Small intestine (tissue), 7 donors: ENCODE data around the gene STK36. TPM values are rescaled to one million over a fixed set of nuclear protein-coding genes. Genes with fewer than 3 reads are reported as not detected.

Source experiments
- DNase-seq, 2 donors: peaks; one replicate each; pipeline versions ENCODE4 v3.0.0 to v3.0.0-alpha.2; 2013
- FAIRE-seq: peaks from 2 replicates; lab custom pipeline; 2012; peaks lifted over from hg19 to GRCh38; lab: Jason Lieb, UNC
- H3K27ac ChIP-seq, 3 donors: one replicate each; pipeline ENCODE4 v1.5.1; 2013; ENCODE audit warnings: low read length in 2 of 3, mild to moderate bottlenecking in 2 of 3, control low read depth in 1 of 3, inconsistent platforms in 1 of 3, low read depth in 1 of 3, moderate library complexity in 1 of 3
- H3K27me3 ChIP-seq, 3 donors: one replicate each; pipeline ENCODE4 v1.6.1; 2013; ENCODE audit warnings: low read length in 3 of 3, inconsistent platforms in 1 of 3; ENCODE audit not compliant: control insufficient read depth in 3 of 3, insufficient read depth in 3 of 3
- H3K36me3 ChIP-seq, 3 donors: one replicate each; pipeline ENCODE4 v1.6.1; 2013; ENCODE audit warnings: low read length in 3 of 3, inconsistent platforms in 1 of 3, low read depth in 1 of 3, mild to moderate bottlenecking in 1 of 3, moderate library complexity in 1 of 3; ENCODE audit not compliant: control insufficient read depth in 3 of 3, insufficient read depth in 2 of 3
- H3K4me1 ChIP-seq, 3 donors: one replicate each; pipeline ENCODE4 v1.6.1; 2013; ENCODE audit warnings: low read length in 2 of 3, inconsistent platforms in 1 of 3, low read depth in 1 of 3, mild to moderate bottlenecking in 1 of 3, moderate library complexity in 1 of 3; ENCODE audit not compliant: control insufficient read depth in 3 of 3, insufficient read depth in 2 of 3
- H3K4me3 ChIP-seq, 3 donors: one replicate each; pipeline ENCODE4 v1.5.1; 2013; ENCODE audit warnings: low read length in 3 of 3, control low read depth in 1 of 3, inconsistent platforms in 1 of 3, low read depth in 1 of 3, mild to moderate bottlenecking in 1 of 3, moderate library complexity in 1 of 3
- H3K9me3 ChIP-seq, 2 donors: one replicate each; pipeline ENCODE4 v1.6.1; 2013; ENCODE audit warnings: low read depth in 1 of 2, low read length in 1 of 2; ENCODE audit not compliant: control insufficient read depth in 2 of 2, insufficient read depth in 1 of 2
- WGBS, 3 donors: extraction: QIAGEN DNeasy Blood & Tissue Kit; methylation state at CpG; one replicate each; pipeline ENCODE4 v1.1.7; 2013; 5-methylcytosine and 5-hydroxymethylcytosine counted together
- polyA plus RNA-seq, 4 donors: library from polyadenylated mRNA; stranded (reverse) in 3 of 4; unstranded in 1 of 4; fragments of 200-250 nt in 3 of 4; fragments of 120-200 nt in 1 of 4; gene quantifications; one replicate each; pipeline versions ENCODE4 v1.2.1 to v1.2.3, GENCODE V29; 2013
- donor health status: healthy with polysubstance abuse.
- donor health status: control.
- donor health status: control.
- donor health status: Bipolar disorder and iron deficiency.
- donor health status: healthy.

STK36 gene
- polyA plus RNA-seq, 4 donors, result 9.7 to 38.9 (median 14.9) TPM

DNA sequence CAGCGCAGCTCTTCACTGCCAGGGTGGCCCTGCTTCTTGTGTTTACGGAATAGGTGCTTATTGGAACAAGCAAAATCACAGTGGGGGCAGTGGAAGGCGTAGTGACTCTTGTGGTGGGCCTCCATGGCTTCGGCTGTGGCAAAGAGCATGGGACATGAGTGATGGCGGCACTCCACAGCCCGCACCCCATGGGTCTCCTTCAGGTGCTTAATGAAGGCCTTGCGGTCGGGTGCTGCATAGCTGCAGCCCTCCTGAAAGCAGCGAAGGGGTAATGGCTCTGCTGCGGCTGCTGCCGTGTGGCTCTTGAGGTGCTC, 23.1 kb upstream of the STK36 start:
- Histone ChIP-seq H3K4me1 (peaks cover 0 to 20% (median 0%) of the 10 kb centered on the region in 3 donors), H3K27me3 (no peaks in the 10 kb centered on the region), H3K27ac (no peak overlapping the region), H3K36me3 (peaks cover 13 to 62% (median 33%) of the 10 kb centered on the region in 3 donors), H3K9me3 (no peaks in the 10 kb centered on the region), H3K4me3 (no peak overlapping the region)
- FAIRE-seq (no peak), DNase-seq (no peak)
- 90 to 93% (median 92%) methylated on average over 11 of the region's 11 CpGs for WGBS, 3 donors

- DNase-seq (no peak), FAIRE-seq (no peak)
- Histone ChIP-seq H3K9me3 (no peaks in the 10 kb centered on the region), H3K4me3 (no peak overlapping the region), H3K36me3 (peaks cover 6 to 40% (median 13%) of the 10 kb centered on the region in 3 donors), H3K27ac (no peak overlapping the region), H3K27me3 (no peaks in the 10 kb centered on the region), H3K4me1 (peaks cover 0 to 7% (median 3%) of the 10 kb centered on the region in 3 donors)
- WGBS, 3 donors, result 95 to 100% (median 97%) methylated on average over 2 of the region's 2 CpGs
Observed at GRCh38 chr2:218655751-218656150, 16.1 kb upstream of the STK36 start.

- Histone ChIP-seq H3K36me3 (peaks cover 10 to 53% (median 10%) of the 10 kb centered on the region in 3 donors), H3K27me3 (no peaks in the 10 kb centered on the region), H3K27ac (peak overlapping the region; percentile 28 to 77 (median 71)), H3K9me3 (no peaks in the 10 kb centered on the region), H3K4me3 (peak overlapping the region; percentile 73 to 77 (median 76)), H3K4me1 (peaks cover 0 to 7% (median 3%) of the 10 kb centered on the region in 3 donors)
- FAIRE-seq (no peak), DNase-seq (peak; percentile 65 to 76)
- WGBS, 3 donors, result 0 to 2% (median 1%) methylated on average over 26 to 27 of the region's 27 CpGs
Observed at GRCh38 chr2:218658671-218659257, 13.1 kb upstream of the STK36 start.

DNA sequence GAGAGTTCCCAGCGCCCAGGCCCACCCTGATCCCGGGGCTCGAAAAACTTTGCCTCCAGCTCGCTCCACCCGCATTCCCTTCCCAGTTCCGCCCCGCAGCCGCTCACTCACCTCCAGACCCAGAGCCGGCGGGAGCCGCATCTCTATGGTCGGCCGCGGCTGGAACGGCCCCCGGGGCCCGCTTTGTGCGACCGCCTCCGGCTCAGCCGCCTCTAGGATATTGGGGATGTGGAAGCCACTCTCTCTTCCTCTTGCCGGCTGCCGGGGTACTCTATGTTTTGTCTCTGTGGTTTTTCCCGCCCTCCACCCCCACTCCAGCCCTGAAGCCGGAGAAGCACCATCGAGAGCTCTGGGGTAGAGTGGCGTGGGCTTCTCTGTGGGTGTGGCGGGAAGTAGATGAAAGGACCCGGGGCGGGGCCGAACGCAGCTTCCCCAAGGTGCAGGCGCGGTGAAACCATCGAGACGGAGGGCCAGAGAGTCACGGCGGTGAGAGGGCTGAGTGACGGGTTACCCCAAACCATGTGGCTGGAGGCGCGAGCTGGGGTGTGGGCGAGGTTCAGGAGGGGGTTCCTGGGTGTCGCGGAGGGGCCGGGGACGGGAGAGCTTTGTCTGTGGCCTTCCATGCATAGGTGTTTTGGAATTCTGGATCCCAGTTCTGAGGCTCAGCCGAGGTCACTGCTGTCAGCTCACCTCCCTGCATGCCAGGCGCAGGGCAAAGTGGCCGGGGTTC, 12.5 kb upstream of the STK36 start, which contains the start of the genes BCS1L and ZNF142:
TSS of gene BCS1L (plus strand) at position 426 of the 730 bp plus-strand sequence. CDS start 1,305 bp downstream, outside the sequence.
TSS of gene ZNF142 (minus strand) at position 366 of the 730 bp plus-strand sequence. CDS start 3,194 bp downstream, outside the sequence.
- DNase-seq (peak; percentile 95 to 96), FAIRE-seq (no peak)
- H3K9me3 ChIP-seq, result no peaks in the 10 kb centered on the region
- peaks cover 0 to 7% (median 3%) of the 10 kb centered on the region in 3 donors for H3K4me1 ChIP-seq
- H3K27ac ChIP-seq, result peak within 1 kb of the TSS; percentile 28 to 77 (median 71)
- peaks cover 10 to 56% (median 12%) of the 10 kb centered on the region in 3 donors for H3K36me3 ChIP-seq
- H3K4me3 ChIP-seq, result peak within 1 kb of the TSS; percentile 73 to 77 (median 76)
- 0% methylated on average over 45 to 49 of the region's 49 CpGs for WGBS, 3 donors
- no peaks in the 10 kb centered on the region for H3K27me3 ChIP-seq

DNA sequence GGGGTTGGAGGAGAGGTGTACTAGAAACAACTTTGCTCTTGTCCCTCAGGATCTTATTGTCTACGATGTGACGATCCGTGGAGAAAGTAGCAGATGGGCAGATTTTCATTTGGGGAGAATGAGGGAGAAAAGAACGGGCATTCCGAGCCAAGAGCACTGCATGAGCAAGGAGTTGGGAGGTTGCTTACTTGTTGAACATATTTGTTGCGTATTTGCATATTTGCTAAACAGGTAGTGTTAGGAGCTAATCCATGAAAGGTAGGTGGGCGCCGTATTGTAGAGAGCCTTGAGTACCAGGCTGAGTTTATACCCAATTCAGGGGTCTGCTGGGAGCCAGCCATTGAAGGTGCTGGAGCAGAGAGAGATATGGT, 11.9 kb upstream of the STK36 start:
- Histone ChIP-seq H3K36me3 (peaks cover 7 to 57% (median 17%) of the 10 kb centered on the region in 3 donors), H3K4me3 (peak overlapping the region in 2 of 3 donors; percentile 73 to 77), H3K27ac (peak overlapping the region in 2 of 3 donors; percentile 5 to 29), H3K4me1 (peaks cover 0 to 7% (median 3%) of the 10 kb centered on the region in 3 donors), H3K27me3 (no peaks in the 10 kb centered on the region), H3K9me3 (no peaks in the 10 kb centered on the region)
- no peak for FAIRE-seq
- WGBS, 3 donors, result 8 to 17% (median 14%) methylated on average over 8 of the region's 8 CpGs
- DNase-seq, result no peak

DNA sequence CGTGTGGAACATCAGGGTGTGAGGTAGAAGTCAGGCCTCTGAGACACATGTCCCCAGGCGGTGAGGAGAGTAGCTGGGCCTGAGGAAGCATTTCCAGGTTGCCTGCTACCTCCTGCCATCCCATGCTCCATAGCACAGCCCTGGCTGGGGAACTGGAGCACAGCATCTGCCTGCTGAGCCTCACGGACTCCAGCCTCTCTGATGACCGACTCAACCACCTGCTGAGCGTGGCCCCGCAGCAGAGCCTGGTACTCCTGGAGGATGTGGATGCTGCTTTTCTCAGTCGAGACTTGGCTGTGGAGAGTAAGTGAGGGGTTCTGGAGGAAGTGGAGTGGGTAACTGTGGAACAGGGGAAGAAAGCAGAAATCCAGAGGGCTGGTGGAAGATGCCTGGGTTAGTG, 9.5 kb upstream of the STK36 start:
- Histone ChIP-seq H3K27ac (no peak overlapping the region), H3K9me3 (no peaks in the 10 kb centered on the region), H3K36me3 (peaks cover 8 to 64% (median 20%) of the 10 kb centered on the region in 3 donors), H3K4me3 (no peak overlapping the region), H3K4me1 (peaks cover 0 to 7% (median 3%) of the 10 kb centered on the region in 3 donors), H3K27me3 (no peaks in the 10 kb centered on the region)
- 86 to 90% (median 87%) methylated on average over 7 of the region's 7 CpGs for WGBS, 3 donors
- DNase-seq, result no peak
- FAIRE-seq, result no peak

DNA sequence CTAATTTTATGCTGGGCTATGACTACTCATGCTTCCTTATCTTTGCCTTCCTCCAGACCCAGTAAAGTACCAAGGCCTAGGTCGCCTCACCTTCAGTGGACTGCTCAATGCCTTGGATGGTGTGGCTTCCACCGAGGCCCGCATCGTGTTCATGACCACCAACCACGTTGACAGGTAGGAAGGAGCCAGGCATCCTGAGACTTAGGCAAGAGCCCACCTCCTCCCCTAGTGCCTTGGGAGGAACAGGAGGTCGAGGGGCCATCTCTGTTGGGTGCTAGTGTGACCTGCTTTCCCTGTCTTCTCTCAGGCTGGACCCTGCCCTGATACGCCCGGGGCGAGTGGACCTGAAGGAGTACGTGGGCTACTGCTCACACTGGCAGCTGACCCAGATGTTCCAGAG, 9.1 kb upstream of the STK36 start:
- H3K36me3 ChIP-seq, result peaks cover 10 to 65% (median 21%) of the 10 kb centered on the region in 3 donors
- FAIRE-seq (no peak), DNase-seq (no peak)
- no peaks in the 10 kb centered on the region for H3K27me3 ChIP-seq
- 87 to 92% (median 90%) methylated on average over 10 of the region's 10 CpGs for WGBS, 3 donors
- H3K4me3 ChIP-seq, result no peak overlapping the region
- H3K9me3 ChIP-seq, result no peaks in the 10 kb centered on the region
- no peak overlapping the region for H3K27ac ChIP-seq
- H3K4me1 ChIP-seq, result peaks cover 0 to 7% (median 3%) of the 10 kb centered on the region in 3 donors

DNA sequence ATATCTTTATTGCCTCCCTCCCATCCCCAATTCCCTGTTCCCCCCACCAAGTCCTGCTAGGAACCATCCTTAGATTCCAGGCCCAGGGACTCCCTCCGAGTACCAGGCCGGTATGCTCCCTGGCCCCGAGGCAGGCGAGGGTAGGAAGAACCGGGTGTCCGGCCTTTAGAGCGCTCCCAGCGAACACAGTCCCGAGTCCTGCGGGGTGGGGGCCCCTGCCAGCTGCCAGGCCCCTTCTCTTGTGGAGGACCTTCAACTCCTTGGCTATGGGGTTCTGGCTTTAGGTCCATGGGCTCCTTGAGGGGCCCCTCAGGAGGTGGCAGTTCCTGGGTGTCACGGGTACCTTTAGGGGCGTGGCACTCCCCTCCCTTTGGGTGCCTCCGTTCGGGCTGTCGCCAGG, 8.0 kb upstream of the STK36 start:
- no peak for DNase-seq
- no peak for FAIRE-seq
- Histone ChIP-seq H3K4me3 (no peak overlapping the region), H3K36me3 (peaks cover 10 to 67% (median 25%) of the 10 kb centered on the region in 3 donors), H3K4me1 (peaks cover 0 to 5% (median 0%) of the 10 kb centered on the region in 3 donors), H3K27ac (no peak overlapping the region), H3K27me3 (no peaks in the 10 kb centered on the region), H3K9me3 (no peaks in the 10 kb centered on the region)
- WGBS, 3 donors, result 88 to 91% (median 88%) methylated on average over 15 of the region's 15 CpGs
